Fibroblast of lung (primary cell): ENCODE data around the gene ANKS6. TPM values are rescaled to one million over a fixed set of nuclear protein-coding genes. Genes with fewer than 3 reads are reported as not detected.

Source experiments
- DNase-seq, 2 donors: peaks; one replicate each; pipeline versions ENCODE4 v3.0.0 to v3.0.0-alpha.2; 2010; ENCODE audit warnings: low read depth in 2 of 2
- H2AFZ ChIP-seq: 2 replicates; pipeline ENCODE4 v1.5.1; 2012; ENCODE audit warnings: low read length, control low read depth, inconsistent platforms
- H3K27ac ChIP-seq: 2 replicates; pipeline ENCODE4 v1.5.1; 2011; ENCODE audit warnings: low read length, control low read depth; ENCODE audit not compliant: insufficient read depth
- H3K27me3 ChIP-seq: 2 replicates; pipeline ENCODE4 v1.5.1; 2011; ENCODE audit warnings: mild to moderate bottlenecking, low read length; ENCODE audit not compliant: control insufficient read depth, insufficient read depth
- H3K36me3 ChIP-seq: 2 replicates; pipeline ENCODE4 v1.5.1; 2011; ENCODE audit warnings: low read length; ENCODE audit not compliant: control insufficient read depth, insufficient read depth
- H3K4me1 ChIP-seq: 2 replicates; pipeline ENCODE4 v1.5.1; 2011; ENCODE audit warnings: low read length; ENCODE audit not compliant: control insufficient read depth, insufficient read depth; ENCODE audit errors: extremely low read depth
- H3K4me2 ChIP-seq: 2 replicates; pipeline ENCODE4 v1.5.1; 2011; ENCODE audit warnings: low read length, control low read depth; ENCODE audit not compliant: insufficient read depth; ENCODE audit errors: extremely low read depth
- H3K4me3 ChIP-seq, 4 experiments: fragments of 200-600 bp in 1 of 4; sonication (generic) in 1 of 4; replicated peaks in 1 of 4; 2 replicates each; pipeline ENCODE4 v1.5.1; 2011 to 2016; ENCODE audit warnings: low read length in 4 of 4, low read depth in 3 of 4, mild to moderate bottlenecking in 3 of 4, control low read depth in 2 of 4, inconsistent platforms in 1 of 4, mixed read lengths in 1 of 4; ENCODE audit not compliant: insufficient read depth in 1 of 4; ENCODE audit errors: control extremely low read depth in 1 of 4
- H3K79me2 ChIP-seq: 2 replicates; pipeline ENCODE4 v1.5.1; 2012; ENCODE audit warnings: mild to moderate bottlenecking, low read length, inconsistent platforms; ENCODE audit not compliant: control insufficient read depth, insufficient read depth
- H3K9ac ChIP-seq: 2 replicates; pipeline ENCODE4 v1.5.1; 2011; ENCODE audit warnings: mild to moderate bottlenecking, low read length, control low read depth; ENCODE audit not compliant: insufficient read depth
- H3K9me3 ChIP-seq: 2 replicates; pipeline ENCODE4 v1.5.1; 2012; ENCODE audit warnings: low read depth, low read length; ENCODE audit not compliant: control insufficient read depth, insufficient read depth
- H4K20me1 ChIP-seq: 2 replicates; pipeline ENCODE4 v1.5.1; 2011; ENCODE audit warnings: low read length; ENCODE audit not compliant: control insufficient read depth, insufficient read depth; ENCODE audit errors: extremely low read depth
- CTCF ChIP-seq, 2 donors: IDR thresholded peaks in 1 of 2; conservative IDR thresholded peaks in 1 of 2; 1 replicate in 1 of 2; 2 replicates in 1 of 2; pipeline ENCODE4 v1.5.1; 2011 to 2012; ENCODE audit warnings: low read length in 2 of 2, control low read depth in 1 of 2, inconsistent platforms in 1 of 2, low read depth in 1 of 2, mild to moderate bottlenecking in 1 of 2
- EZH2 ChIP-seq: IDR thresholded peaks from 2 replicates; pipeline ENCODE4 v1.5.1; 2012; ENCODE audit warnings: low read length, control low read depth, mild to moderate bottlenecking; ENCODE audit errors: missing control alignments
- polyA plus RNA-seq, 2 donors: library from polyadenylated mRNA; depleted of rRNA in 1 of 2; stranded (reverse) in 1 of 2; unstranded in 1 of 2; fragments of >200 nt; gene quantifications; 2 replicates each; pipeline ENCODE4 v1.2.1, GENCODE V29; 2011 to 2012; ENCODE audit warnings: missing spikeins in 1 of 2
- total RNA-seq: library from RNA; depleted of rRNA; stranded (reverse); fragments of >200 nt; gene quantifications from 2 replicates; pipeline ENCODE4 v1.2.1, GENCODE V29; 2014

Gene ANKS6
- total and polyA plus RNA-seq, 2 donors (not counting 1 experiment from before 2014, with no cell fraction given), result 7.3 to 9.6 TPM

- Histone ChIP-seq H2AFZ (no peak overlapping the region), H3K36me3 (no peaks in the 10 kb centered on the region), H3K27me3 (peaks cover 27% of the 10 kb centered on the region), H3K9me3 (no peaks in the 10 kb centered on the region), H3K4me3 (no peak overlapping the region), H3K79me2 (no peaks in the 10 kb centered on the region), H4K20me1 (no peaks in the 10 kb centered on the region), H3K27ac (no peak overlapping the region), H3K4me1 (no peaks in the 10 kb centered on the region), H3K9ac (no peak overlapping the region), H3K4me2 (no peak overlapping the region)
- TF ChIP-seq EZH2 (no peak), CTCF (conservative IDR thresholded peaks at IDR 0.05 in 1 of 2, IDR thresholded peaks at IDR 0.05 in 1 of 2; ENCODE audit: low read depth in 1 of 2, low read length in 2 of 2) (no peak)
- no peak for DNase-seq
Observed at GRCh38 chr9:98702835-98703380, 93.4 kb downstream of the ANKS6 start.

GRCh38 chr9:98702340-98702739, 94.0 kb downstream of the ANKS6 start:
- Histone ChIP-seq H4K20me1 (no peaks in the 10 kb centered on the region), H3K27ac (no peak overlapping the region), H3K9ac (no peak overlapping the region), H3K27me3 (peaks cover 22% of the 10 kb centered on the region), H3K4me1 (no peaks in the 10 kb centered on the region), H3K9me3 (no peaks in the 10 kb centered on the region), H3K4me3 (no peak overlapping the region), H2AFZ (no peak overlapping the region), H3K79me2 (no peaks in the 10 kb centered on the region), H3K4me2 (no peak overlapping the region), H3K36me3 (no peaks in the 10 kb centered on the region)
- DNase-seq, result no peak
- TF ChIP-seq CTCF (conservative IDR thresholded peaks at IDR 0.05 in 1 of 2, IDR thresholded peaks at IDR 0.05 in 1 of 2; ENCODE audit: low read depth in 1 of 2, low read length in 2 of 2), result no peak
- TF ChIP-seq EZH2, result no peak

GRCh38 chr9:98701576-98701975, 94.8 kb downstream of the ANKS6 start:
- Histone ChIP-seq H2AFZ (no peak overlapping the region), H3K4me3 (no peak overlapping the region), H3K27me3 (peaks cover 19% of the 10 kb centered on the region), H3K9ac (no peak overlapping the region), H3K9me3 (no peaks in the 10 kb centered on the region), H3K36me3 (no peaks in the 10 kb centered on the region), H3K27ac (no peak overlapping the region), H3K4me2 (no peak overlapping the region), H3K79me2 (no peaks in the 10 kb centered on the region), H3K4me1 (no peaks in the 10 kb centered on the region), H4K20me1 (no peaks in the 10 kb centered on the region)
- TF ChIP-seq EZH2, result no peak
- no peak for DNase-seq
